Measurements from ENCODE around the gene ABLIM1.

ABLIM1 gene

GRCh38 chr10:114623661-114624294 is 34.3 kb downstream of the ABLIM1 start:
- peak; percentile 67 for DNase-seq (ENCODE audit: low read depth)

GRCh38 chr10:114623155-114623554 is 34.9 kb downstream of the ABLIM1 start:
- no peak for DNase-seq (ENCODE audit: low read depth)

DNA sequence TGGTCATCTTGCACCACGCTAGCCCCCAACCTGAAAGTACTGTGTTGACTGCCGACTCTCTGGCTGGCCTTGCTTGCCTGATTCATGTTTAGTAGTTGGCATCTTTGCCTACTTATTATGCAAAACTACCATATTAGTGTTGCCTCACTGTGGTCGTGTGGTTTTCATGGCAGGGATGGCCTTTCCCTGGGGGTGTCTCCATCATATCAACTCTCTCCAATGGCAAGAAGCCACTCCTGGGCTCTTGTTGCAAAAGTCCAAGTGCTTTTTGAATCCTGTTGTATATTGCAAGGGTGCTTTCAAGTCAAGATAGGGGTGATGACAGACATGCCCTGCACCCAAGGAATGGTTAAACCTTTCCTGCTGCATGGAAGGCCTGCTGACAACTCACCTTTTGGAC is 39.4 kb downstream of the ABLIM1 start:
- no peak for DNase-seq (ENCODE audit: low read depth)

- DNase-seq (ENCODE audit: low read depth) = no peak
These were observed 41.6 kb downstream of the ABLIM1 start for GRCh38 chr10:114616516-114616915.

GRCh38 chr10:114616103-114616502 is 42.0 kb downstream of the ABLIM1 start:
- no peak for DNase-seq (ENCODE audit: low read depth)

DNA sequence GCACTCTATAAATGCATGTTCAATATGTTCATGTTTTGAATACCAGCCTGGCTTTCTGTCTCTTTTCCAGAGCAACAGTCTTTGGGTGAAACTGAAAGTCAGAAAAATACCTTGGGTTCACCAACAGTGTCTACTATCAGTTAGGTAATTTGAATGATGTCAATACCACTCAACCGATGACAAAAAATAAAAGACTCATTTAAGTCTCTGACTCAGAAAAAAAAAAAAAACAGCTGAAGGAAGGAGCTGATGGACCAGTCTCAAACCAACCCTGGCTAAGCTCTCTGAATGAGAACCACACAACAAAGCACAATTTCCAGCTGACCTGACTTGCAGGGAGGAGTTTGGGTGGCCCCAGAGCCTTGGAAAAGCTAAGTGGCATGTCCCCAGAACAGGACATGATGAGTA is 42.5 kb downstream of the ABLIM1 start:
- DNase-seq (ENCODE audit: low read depth) = no peak

GRCh38 chr10:114613237-114613979 is 44.7 kb downstream of the ABLIM1 start:
- DNase-seq (ENCODE audit: low read depth) = no peak

DNA sequence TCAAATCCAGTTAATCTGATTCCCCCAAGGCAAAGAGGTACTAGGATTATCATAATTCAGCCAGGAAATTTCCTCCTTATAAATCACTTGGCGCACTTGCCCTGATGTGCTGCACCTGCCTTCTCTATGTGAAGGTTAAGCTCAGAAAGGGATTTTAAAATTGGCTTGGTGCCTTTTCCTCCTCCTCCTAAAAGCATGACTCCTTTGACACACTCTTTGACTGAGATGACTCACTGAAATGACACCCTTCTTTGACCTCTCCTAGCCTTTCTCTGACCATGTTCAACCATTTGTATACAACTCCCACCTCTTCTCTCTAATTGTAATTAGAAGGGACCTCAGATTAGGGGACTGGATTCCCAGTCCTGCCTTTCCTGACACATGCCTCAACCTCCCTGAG is 46.5 kb downstream of the ABLIM1 start:
- no peak for DNase-seq (ENCODE audit: low read depth)

DNA sequence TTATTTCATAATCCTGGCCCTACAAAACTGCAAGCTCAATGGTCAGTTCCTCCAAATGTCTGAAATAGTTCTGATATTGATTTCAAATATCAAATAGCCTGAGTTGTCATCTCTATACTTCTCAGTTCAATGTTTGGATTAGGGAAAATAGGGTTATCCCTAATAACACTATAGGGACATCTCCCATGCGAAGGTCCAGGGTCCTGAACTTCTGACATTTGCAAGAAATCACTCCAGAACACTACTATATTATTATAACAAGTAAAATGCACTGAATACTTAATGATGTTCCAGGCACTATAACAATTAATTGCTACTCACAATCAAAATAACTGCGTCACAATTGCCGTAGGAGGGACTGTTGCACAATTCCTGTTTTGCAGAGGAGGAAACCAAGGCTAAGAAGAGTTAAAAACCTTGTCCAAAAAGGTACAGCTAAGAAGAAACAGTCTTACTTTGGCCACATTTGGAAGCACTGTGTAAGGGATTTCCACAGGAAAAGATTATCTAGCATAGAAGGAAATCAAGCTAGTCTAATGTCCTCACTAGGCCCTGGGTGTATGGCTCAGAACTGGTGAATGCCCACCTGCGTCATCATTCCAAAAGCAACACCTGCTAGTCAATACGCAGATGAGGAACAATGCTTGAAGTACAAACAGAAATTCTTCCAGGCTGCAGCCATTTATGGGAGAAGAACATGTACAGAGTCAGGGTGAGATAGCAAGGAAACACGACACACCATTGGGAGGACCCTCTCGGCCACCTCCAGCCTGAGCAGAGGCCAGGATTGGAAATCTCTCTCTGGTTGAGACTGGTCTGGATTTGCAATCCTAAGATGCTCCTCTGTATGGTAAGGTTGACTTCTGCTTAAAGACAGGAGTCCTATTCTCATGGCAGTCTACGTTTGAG is 48.3 kb downstream of the ABLIM1 start:
- no peak for DNase-seq (ENCODE audit: low read depth)

DNA sequence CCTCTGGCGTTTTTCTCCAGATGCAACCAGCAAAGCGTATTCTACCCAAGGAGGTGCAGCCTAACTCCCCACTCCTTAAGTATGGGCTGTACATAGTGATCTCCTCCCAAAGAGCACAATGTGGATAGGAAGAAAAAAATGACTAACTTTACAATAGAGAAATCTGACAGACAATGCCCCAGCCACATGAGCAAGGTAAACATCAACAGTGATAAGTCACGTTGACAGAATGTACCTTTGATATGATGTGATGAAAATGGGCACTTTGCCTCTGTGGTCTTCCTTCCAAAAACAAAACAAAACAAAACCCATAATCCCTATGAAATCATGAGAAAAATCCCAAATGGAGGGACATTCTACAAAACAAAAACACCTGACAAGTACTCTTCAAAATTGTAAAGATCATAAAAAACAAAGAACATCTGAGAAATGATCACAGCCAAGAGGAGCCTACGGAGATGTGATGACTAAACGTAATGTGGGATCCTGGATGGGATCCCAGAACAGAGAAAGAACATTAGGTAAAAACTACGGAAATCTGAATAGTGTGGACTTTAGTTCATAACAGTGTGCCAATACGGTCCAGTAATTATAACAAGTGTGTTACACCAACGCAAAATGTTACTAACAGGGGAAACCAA is 50.6 kb downstream of the ABLIM1 start:
- no peak for DNase-seq (ENCODE audit: low read depth)

DNA sequence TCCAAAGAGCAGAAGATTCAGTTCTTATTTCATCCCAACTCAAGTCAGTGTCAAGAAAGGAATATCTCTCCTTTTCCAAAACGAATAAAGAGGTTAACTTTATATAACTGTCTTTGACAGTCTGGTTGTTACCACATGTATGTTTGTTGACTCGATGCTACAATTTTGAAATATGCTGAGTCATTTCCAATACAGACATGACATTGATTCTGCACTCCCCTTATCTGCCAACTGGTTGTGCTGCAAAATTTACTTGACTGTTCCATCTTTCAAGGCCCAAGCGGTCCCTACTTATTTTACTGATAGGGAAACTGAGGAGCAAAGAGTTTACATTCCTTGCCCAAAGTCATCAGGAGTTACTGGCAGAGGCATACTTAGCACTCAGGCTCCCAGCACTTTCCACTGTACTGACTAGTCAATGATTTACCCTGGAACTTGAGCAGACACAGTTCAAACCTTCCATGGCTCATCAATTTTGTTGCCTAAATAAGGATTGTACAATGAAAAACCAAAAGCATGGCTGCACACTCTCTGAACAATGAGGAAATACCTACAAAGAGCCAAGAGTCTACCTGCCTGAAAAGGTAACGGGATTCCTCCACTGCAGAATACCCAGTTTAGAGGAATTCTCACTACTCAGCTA is 52.8 kb downstream of the ABLIM1 start:
- no peak for DNase-seq (ENCODE audit: low read depth)

- no peak for DNase-seq (ENCODE audit: low read depth)
These were observed 53.5 kb downstream of the ABLIM1 start for GRCh38 chr10:114604357-114605130.

DNA sequence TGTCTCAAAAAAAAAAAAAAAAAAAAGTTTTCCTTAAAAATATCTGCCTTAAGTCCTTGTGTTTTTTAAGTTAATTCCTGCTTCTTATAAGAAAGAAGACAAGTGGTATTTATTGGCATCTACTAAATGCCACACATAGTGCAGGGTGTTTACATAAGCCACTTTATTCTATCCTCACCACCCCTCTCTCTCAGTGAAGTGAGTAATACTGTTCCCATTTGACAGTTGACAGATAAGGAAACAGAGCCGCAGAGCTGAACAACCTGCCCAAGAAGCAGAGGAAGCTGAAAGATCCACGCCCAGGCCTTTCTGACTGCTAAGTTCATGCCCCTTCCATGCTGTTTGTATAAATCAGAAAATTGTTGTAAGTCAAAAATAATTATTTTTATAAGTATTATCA is 54.1 kb downstream of the ABLIM1 start:
- DNase-seq (ENCODE audit: low read depth) = no peak

DNA sequence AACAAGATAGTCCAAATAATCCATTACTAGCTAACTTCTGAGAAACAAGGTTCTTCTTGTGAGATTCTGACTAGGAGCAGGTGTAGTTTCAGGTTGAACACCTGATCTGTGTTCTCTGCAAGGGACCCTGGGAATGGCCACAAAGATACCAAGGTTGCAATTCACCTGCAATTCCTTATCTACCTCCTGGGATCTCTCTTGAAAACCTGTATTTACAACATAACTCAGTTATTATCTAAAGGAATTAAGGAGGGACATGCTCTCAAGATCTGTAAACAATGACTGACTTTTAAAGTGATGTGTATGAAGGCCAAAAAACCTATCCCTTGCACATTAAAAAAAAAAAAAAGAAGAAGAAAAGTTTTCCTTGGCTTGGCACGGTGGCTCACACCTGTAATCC is 54.8 kb downstream of the ABLIM1 start:
- DNase-seq (ENCODE audit: low read depth) = no peak

DNA sequence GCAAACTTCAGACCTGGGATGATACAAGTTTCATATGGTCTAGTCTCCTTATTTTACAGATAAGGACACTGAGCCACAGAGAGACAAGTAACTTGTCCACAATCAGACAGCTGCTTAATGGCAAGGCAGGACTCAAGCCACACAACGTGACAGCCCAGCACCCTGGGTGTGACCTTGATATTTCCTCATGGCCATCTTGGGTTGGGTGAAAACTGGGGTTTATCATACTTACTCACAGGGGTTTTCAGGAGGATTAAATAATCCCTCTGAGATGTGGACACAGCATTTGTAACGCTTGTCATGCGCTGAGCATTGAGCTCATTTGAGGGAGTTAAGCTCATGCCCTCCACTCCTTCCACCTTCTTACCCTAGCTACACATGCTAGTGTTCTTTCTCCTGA is 58.0 kb downstream of the ABLIM1 start:
- no peak for DNase-seq (ENCODE audit: low read depth)

GRCh38 chr10:114596793-114597192 is 61.3 kb downstream of the ABLIM1 start:
- DNase-seq (ENCODE audit: low read depth) = no peak

GRCh38 chr10:114593816-114594468 is 64.1 kb downstream of the ABLIM1 start:
- no peak for DNase-seq (ENCODE audit: low read depth)

DNA sequence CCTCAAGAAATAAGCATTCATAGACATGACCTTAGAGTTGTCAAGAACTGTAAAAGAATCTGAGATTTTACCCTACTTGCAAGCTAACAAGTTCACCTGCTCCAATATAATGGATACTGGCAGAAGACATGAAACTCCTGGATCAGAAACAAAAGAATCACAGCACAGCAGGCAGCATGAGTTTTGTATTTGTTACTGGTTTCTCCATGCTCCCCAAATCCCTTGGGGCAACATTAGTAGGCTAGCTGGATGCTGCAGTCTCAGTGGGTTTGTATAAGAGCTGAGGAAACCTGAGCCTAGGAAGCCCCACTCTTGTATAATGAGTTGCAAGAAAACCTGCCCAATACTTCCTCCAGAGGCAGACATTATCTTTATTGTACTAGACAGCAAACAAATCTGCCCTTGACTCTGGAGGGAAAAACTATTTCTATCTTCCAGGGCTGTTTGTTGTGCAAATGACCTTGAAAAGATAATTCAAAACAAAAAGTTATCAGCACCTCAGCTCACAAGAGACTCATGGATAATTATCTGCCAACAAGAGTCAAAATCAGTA is 64.8 kb downstream of the ABLIM1 start:
- no peak for DNase-seq (ENCODE audit: low read depth)

- no peak for DNase-seq (ENCODE audit: low read depth)
These were observed 67.1 kb downstream of the ABLIM1 start for GRCh38 chr10:114590993-114591392.

DNA sequence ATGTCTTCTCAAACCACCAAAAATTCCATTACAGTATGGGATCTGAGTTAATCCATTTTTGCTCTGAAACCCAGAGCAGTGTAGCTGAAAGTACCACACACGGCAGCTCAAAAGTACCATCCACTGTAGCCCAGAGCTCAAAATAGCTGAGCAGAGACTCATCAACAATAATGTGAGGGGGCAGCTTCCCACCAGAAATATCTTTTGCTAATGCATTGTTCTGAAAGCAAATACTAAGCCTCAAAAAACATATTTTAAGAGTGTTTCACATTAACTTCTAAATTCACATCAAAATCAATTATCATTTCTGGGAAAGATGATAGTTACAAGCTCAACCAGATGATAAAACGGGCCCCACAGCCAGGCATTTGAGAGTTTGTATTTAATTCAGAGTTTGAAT is 73.7 kb downstream of the ABLIM1 start:
- no peak for DNase-seq (ENCODE audit: low read depth)

All from HS-27A (cell line).